Liver (tissue), 9 donors: ENCODE measurements around the gene OR7A10. TPM values are rescaled to one million over a fixed set of nuclear protein-coding genes. Genes with fewer than 3 reads are reported as not detected.

Experiments
- DNase-seq: peaks from one replicate; pipeline ENCODE4 v3.0.0-alpha.2; 2017; ENCODE audit warnings: low spot score
- H3K27ac ChIP-seq, 2 donors: one replicate each; pipeline ENCODE4 v1.7.0; 2013; ENCODE audit warnings: inconsistent platforms in 2 of 2, low read length in 2 of 2, control low read depth in 1 of 2, low read depth in 1 of 2, mild to moderate bottlenecking in 1 of 2
- H3K27me3 ChIP-seq, 4 donors: one replicate each; pipeline versions ENCODE4 v1.6.1 to v1.7.0; 2013; ENCODE audit warnings: low read length in 3 of 4, inconsistent platforms in 1 of 4, mild to moderate bottlenecking in 1 of 4, moderate library complexity in 1 of 4; ENCODE audit not compliant: control insufficient read depth in 4 of 4, insufficient read depth in 4 of 4
- H3K36me3 ChIP-seq, 4 donors: one replicate each; pipeline versions ENCODE4 v1.6.1 to v1.7.0; 2013; ENCODE audit warnings: low read length in 3 of 4, mild to moderate bottlenecking in 3 of 4, low read depth in 1 of 4, moderate library complexity in 1 of 4; ENCODE audit not compliant: control insufficient read depth in 4 of 4, insufficient read depth in 3 of 4
- H3K4me1 ChIP-seq, 4 donors: one replicate each; pipeline versions ENCODE4 v1.6.1 to v1.7.0; 2013; ENCODE audit warnings: low read length in 3 of 4, mild to moderate bottlenecking in 3 of 4, moderate library complexity in 1 of 4; ENCODE audit not compliant: control insufficient read depth in 4 of 4, insufficient read depth in 4 of 4
- H3K4me3 ChIP-seq, 3 donors: one replicate each; pipeline versions ENCODE4 v1.6.1 to v1.7.0; 2013; ENCODE audit warnings: low read length in 3 of 3, control low read depth in 1 of 3, low read depth in 1 of 3, mild to moderate bottlenecking in 1 of 3
- H3K9ac ChIP-seq, 2 donors: one replicate each; pipeline ENCODE4 v1.7.0; 2013; ENCODE audit warnings: low read length in 2 of 2, mild to moderate bottlenecking in 2 of 2, moderate library complexity in 2 of 2, control low read depth in 1 of 2, low read depth in 1 of 2
- H3K9me3 ChIP-seq, 4 donors: one replicate each; pipeline versions ENCODE4 v1.6.1 to v1.7.0; 2013; ENCODE audit warnings: low read length in 3 of 4; ENCODE audit not compliant: control insufficient read depth in 4 of 4
- ATF3 ChIP-seq: IDR thresholded peaks from 2 replicates; pipeline ENCODE4 v1.6.1; 2016; ENCODE audit warnings: antibody characterized with exemption
- EGR1 ChIP-seq, 2 donors: IDR thresholded peaks; 2 replicates each; pipeline ENCODE4 v1.6.1; 2016 to 2018; ENCODE audit warnings: antibody characterized with exemption in 2 of 2, low read depth in 2 of 2
- FOXA1 ChIP-seq: IDR thresholded peaks from 2 replicates; pipeline ENCODE4 v1.6.1; 2016; ENCODE audit warnings: antibody characterized with exemption
- FOXA2 ChIP-seq: IDR thresholded peaks from 2 replicates; pipeline ENCODE4 v1.6.1; 2016; ENCODE audit warnings: antibody characterized with exemption
- GABPA ChIP-seq, 2 donors: IDR thresholded peaks in 1 of 2; conservative IDR thresholded peaks in 1 of 2; 2 replicates each; pipeline ENCODE4 v1.6.1; 2016; ENCODE audit warnings: antibody characterized with exemption in 2 of 2, mild to moderate bottlenecking in 1 of 2, moderate library complexity in 1 of 2
- HNF4A ChIP-seq, 2 donors: conservative IDR thresholded peaks; 2 replicates each; pipeline ENCODE4 v1.6.1; 2016; ENCODE audit warnings: antibody characterized with exemption in 2 of 2, mild to moderate bottlenecking in 2 of 2
- JUND ChIP-seq, 2 donors: IDR thresholded peaks; 2 replicates each; pipeline ENCODE4 v1.6.1; 2016; ENCODE audit warnings: antibody characterized with exemption in 2 of 2
- NR2F2 ChIP-seq: IDR thresholded peaks from 2 replicates; pipeline ENCODE4 v1.6.1; 2016; ENCODE audit warnings: antibody characterized with exemption
- RAD21 ChIP-seq, 2 donors: IDR thresholded peaks; 2 replicates each; pipeline ENCODE4 v1.6.1; 2016; ENCODE audit warnings: antibody characterized with exemption in 2 of 2, mild to moderate bottlenecking in 2 of 2
- RXRA ChIP-seq, 2 donors: IDR thresholded peaks; 2 replicates each; pipeline ENCODE4 v1.6.1; 2017 to 2018; ENCODE audit warnings: antibody characterized with exemption in 2 of 2, mild to moderate bottlenecking in 1 of 2
- SP1 ChIP-seq: IDR thresholded peaks from 2 replicates; pipeline ENCODE4 v1.6.1; 2018; ENCODE audit warnings: antibody characterized with exemption, mild to moderate bottlenecking
- YY1 ChIP-seq: IDR thresholded peaks from 2 replicates; pipeline ENCODE4 v1.6.1; 2016; ENCODE audit warnings: antibody characterized with exemption, mild to moderate bottlenecking
- ZBTB33 ChIP-seq: IDR thresholded peaks from 2 replicates; pipeline ENCODE4 v1.6.1; 2016; ENCODE audit warnings: antibody characterized with exemption
- WGBS: extraction: QIAGEN DNeasy Blood & Tissue Kit; methylation state at CpG from one replicate; pipeline ENCODE4 v1.1.7; 2013; 5-methylcytosine and 5-hydroxymethylcytosine counted together
- polyA plus RNA-seq, 2 donors: library from polyadenylated mRNA; stranded (reverse) in 1 of 2; unstranded in 1 of 2; fragments of 200-250 nt in 1 of 2; fragments of >200 nt in 1 of 2; fragmentation: Nextera tagmentation in 1 of 2; extraction: Ambion mirVana in 1 of 2; gene quantifications; one replicate each; pipeline versions ENCODE4 v1.2.1 to v1.2.3, GENCODE V29; 2013 to 2015
- total RNA-seq, 2 donors: library from RNA; depleted of rRNA; stranded (reverse); fragments of >200 nt; gene quantifications; one replicate each; pipeline ENCODE4 v1.2.3, GENCODE V29; 2014
- TF ChIP-seq, protein P1 (sequence below): fragments of 150-350 bp; IDR thresholded peaks from 2 replicates; pipeline ENCODE4 v1.5.1; 2017; ENCODE audit warnings: improper control_type of control experiment, low read depth, low read length; ENCODE audit not compliant: missing input control
- donor health status: healthy.
- donor health status: healthy.
- donor health status: healthy.
- donor health status: healthy.
- donor health status: healthy.

The OR7A10 gene
- total and polyA plus RNA-seq, 4 donors, result not detected

DNA sequence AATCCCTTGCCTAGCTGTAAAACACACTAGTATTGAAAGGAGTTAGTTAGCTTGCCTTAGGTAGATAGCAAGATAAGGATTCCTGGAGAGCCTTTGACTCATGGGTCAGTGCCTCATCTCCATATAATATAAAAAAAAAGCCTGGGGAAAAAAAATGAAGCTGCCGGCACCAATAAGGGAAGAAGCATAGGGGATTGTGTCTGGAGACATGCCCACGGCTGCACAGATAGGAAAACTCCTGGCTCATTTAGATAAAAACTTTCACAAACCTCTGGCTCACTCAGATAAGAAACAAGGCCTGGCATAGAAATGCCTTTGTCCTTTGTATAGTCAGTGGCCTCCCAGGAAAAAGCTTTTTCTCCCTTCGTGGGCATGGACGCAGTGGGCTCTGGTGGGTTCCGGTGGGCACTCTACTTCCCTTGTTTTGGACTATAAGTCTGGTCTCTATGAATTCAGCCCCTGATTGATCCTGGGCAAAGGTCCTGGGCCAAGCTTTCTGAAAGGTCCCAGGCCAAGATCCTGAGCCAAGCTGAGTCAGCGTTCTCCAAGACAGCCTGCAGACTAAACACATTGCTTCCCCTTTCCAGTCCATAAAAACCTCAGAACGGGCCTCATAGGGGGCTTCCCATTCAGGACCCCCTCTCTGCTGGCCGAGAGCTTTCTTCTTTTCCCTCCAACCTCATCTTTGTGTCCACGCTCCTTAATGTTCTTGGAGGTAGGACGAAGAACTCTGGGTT, 42.1 kb upstream of the OR7A10 start:
- H3K4me1 ChIP-seq, result peaks cover 0 to 4% (median 0%) of the 10 kb centered on the region in 4 donors
- H3K27me3 ChIP-seq, result peaks cover 0 to 4% (median 0%) of the 10 kb centered on the region in 4 donors
- H3K27ac ChIP-seq, result no peak overlapping the region
- H3K9me3 ChIP-seq, result no peaks in the 10 kb centered on the region
- H3K9ac ChIP-seq, result no peak overlapping the region
- no peak for TF ChIP-seq GABPA (IDR thresholded peaks at IDR 0.05 in 1 of 2, conservative IDR thresholded peaks at IDR 0.05 in 1 of 2)
- no peak for TF ChIP-seq JUND (IDR thresholded peaks at IDR 0.05)
- no peak for TF ChIP-seq HNF4A (conservative IDR thresholded peaks at IDR 0.05)
- no peak for TF ChIP-seq RAD21 (IDR thresholded peaks at IDR 0.05)
- no peak for TF ChIP-seq ZBTB33
- no peak for TF ChIP-seq EGR1 (IDR thresholded peaks at IDR 0.05; ENCODE audit: low read depth in 2 of 2)
- no peak for TF ChIP-seq NR2F2
- TF ChIP-seq YY1, result no peak
- TF ChIP-seq SP1, result no peak
- TF ChIP-seq RXRA (IDR thresholded peaks at IDR 0.05), result no peak
- TF ChIP-seq FOXA2, result no peak
- H3K4me3 ChIP-seq, result no peak overlapping the region
- WGBS, result 50% methylated on average over 10 of the region's 10 CpGs
- H3K36me3 ChIP-seq, result no peaks in the 10 kb centered on the region
- peak; percentile 37 for DNase-seq

DNA sequence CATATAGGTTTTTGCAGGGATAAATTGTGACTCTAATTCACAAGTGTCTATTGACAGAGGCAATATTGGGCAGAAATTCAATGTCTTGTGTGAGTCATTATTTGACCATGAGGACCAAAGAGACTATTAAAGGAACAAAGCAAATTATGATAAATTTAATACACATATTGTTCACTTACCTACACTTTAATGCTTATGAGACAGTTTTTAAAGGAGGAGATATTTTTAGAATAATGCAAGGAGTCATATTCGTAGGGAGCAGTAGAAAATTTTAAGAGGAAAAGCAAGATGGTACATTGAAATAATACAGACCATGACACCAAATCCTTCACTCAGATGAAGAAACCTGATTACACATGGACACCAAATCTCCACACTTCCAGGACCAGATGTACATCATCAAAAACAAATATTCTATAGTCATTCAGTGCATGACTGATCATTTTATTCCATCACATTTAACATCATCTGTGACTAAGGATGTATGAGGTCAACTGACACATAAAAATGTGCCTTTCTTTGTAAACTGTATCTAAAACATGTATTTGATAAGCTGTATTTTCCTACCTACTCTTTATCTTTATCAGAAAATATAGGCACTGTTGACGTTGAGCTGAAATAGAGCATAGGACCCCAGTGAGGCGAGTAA, 41.4 kb upstream of the OR7A10 start:
- Histone ChIP-seq H3K36me3 (no peaks in the 10 kb centered on the region), H3K27ac (no peak overlapping the region), H3K9ac (no peak overlapping the region), H3K27me3 (peaks cover 0 to 4% (median 0%) of the 10 kb centered on the region in 4 donors), H3K9me3 (no peaks in the 10 kb centered on the region), H3K4me3 (no peak overlapping the region), H3K4me1 (peaks cover 0 to 4% (median 0%) of the 10 kb centered on the region in 4 donors)
- no peak for DNase-seq
- WGBS, result 68% methylated on average over 3 of the region's 3 CpGs
- TF ChIP-seq RAD21 (IDR thresholded peaks at IDR 0.05) (no peak), SP1 (no peak), FOXA1 (no peak), ATF3 (no peak), YY1 (no peak), JUND (IDR thresholded peaks at IDR 0.05) (no peak), GABPA (IDR thresholded peaks at IDR 0.05 in 1 of 2, conservative IDR thresholded peaks at IDR 0.05 in 1 of 2) (no peak)
- TF ChIP-seq, protein P1, sequence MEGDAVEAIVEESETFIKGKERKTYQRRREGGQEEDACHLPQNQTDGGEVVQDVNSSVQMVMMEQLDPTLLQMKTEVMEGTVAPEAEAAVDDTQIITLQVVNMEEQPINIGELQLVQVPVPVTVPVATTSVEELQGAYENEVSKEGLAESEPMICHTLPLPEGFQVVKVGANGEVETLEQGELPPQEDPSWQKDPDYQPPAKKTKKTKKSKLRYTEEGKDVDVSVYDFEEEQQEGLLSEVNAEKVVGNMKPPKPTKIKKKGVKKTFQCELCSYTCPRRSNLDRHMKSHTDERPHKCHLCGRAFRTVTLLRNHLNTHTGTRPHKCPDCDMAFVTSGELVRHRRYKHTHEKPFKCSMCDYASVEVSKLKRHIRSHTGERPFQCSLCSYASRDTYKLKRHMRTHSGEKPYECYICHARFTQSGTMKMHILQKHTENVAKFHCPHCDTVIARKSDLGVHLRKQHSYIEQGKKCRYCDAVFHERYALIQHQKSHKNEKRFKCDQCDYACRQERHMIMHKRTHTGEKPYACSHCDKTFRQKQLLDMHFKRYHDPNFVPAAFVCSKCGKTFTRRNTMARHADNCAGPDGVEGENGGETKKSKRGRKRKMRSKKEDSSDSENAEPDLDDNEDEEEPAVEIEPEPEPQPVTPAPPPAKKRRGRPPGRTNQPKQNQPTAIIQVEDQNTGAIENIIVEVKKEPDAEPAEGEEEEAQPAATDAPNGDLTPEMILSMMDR, result no peak
